Mesendoderm (in vitro differentiated cells): ENCODE results near the gene BPI.
"Not testable (repeated sequence)": the region's sequence is repeated elsewhere in the genome, so short reads cannot be mapped to it uniquely, and the experiment has no call there.

Source experiments
- DNase-seq: peaks from one replicate; pipeline ENCODE4 v3.0.0; 2013
- H2AK5ac ChIP-seq: 2 replicates; pipeline ENCODE4 v1.6.1; 2013; ENCODE audit warnings: low read length, inconsistent platforms
- H2BK120ac ChIP-seq: 2 replicates; pipeline ENCODE4 v1.6.1; 2013; ENCODE audit warnings: low read depth, mild to moderate bottlenecking, low read length, moderate library complexity, mixed read lengths
- H2BK15ac ChIP-seq: replicated peaks from 2 replicates; pipeline ENCODE4 v1.6.1; 2013; ENCODE audit warnings: low read depth, mild to moderate bottlenecking, moderate library complexity
- H2BK5ac ChIP-seq: 2 replicates; pipeline ENCODE4 v1.6.1; 2013; ENCODE audit warnings: low read length, inconsistent platforms
- H3K18ac ChIP-seq: 2 replicates; pipeline ENCODE4 v1.6.1; 2013; ENCODE audit warnings: mild to moderate bottlenecking, low read length, mixed read lengths
- H3K23ac ChIP-seq: one replicate; pipeline ENCODE4 v1.6.1; 2013; ENCODE audit warnings: low read length
- H3K27ac ChIP-seq: 2 replicates; pipeline ENCODE4 v1.5.1; 2013; ENCODE audit warnings: low read depth, mild to moderate bottlenecking, inconsistent platforms, low read length, moderate library complexity
- H3K27me3 ChIP-seq: 2 replicates; pipeline ENCODE4 v1.6.1; 2013; ENCODE audit warnings: low read length, control low read depth, mild to moderate bottlenecking, inconsistent platforms; ENCODE audit not compliant: insufficient read depth, poor library complexity
- H3K36me3 ChIP-seq: 2 replicates; pipeline ENCODE4 v1.6.1; 2013; ENCODE audit warnings: low read length, inconsistent platforms; ENCODE audit not compliant: control insufficient read depth, insufficient read depth
- H3K4ac ChIP-seq: one replicate; pipeline ENCODE4 v1.6.1; 2013; ENCODE audit warnings: low read depth, mild to moderate bottlenecking, low read length, moderate library complexity
- H3K4me1 ChIP-seq: 2 replicates; pipeline ENCODE4 v1.6.1; 2013; ENCODE audit warnings: low read depth, low read length, inconsistent platforms; ENCODE audit not compliant: control insufficient read depth
- H3K4me2 ChIP-seq: 2 replicates; pipeline ENCODE4 v1.6.1; 2013; ENCODE audit warnings: low read length
- H3K4me3 ChIP-seq: 2 replicates; pipeline ENCODE4 v1.5.1; 2013; ENCODE audit warnings: mild to moderate bottlenecking, low read length
- H3K56ac ChIP-seq: one replicate; pipeline ENCODE4 v1.6.1; 2013; ENCODE audit warnings: low read length
- H3K79me1 ChIP-seq: 2 replicates; pipeline ENCODE4 v1.6.1; 2013; ENCODE audit warnings: low read length, inconsistent platforms
- H3K79me2 ChIP-seq: 2 replicates; pipeline ENCODE4 v1.6.1; 2013; ENCODE audit warnings: mild to moderate bottlenecking, low read length; ENCODE audit not compliant: control insufficient read depth, insufficient read depth
- H3K9ac ChIP-seq: 2 replicates; pipeline ENCODE4 v1.6.1; 2013; ENCODE audit warnings: low read length, inconsistent platforms
- H4K5ac ChIP-seq: one replicate; pipeline ENCODE4 v1.6.1; 2013; ENCODE audit warnings: low read length
- H4K8ac ChIP-seq: one replicate; pipeline ENCODE4 v1.6.1; 2013; ENCODE audit warnings: low read depth, mild to moderate bottlenecking, control low read depth, low read length, moderate library complexity
- WGBS: extraction: QIAGEN DNeasy Blood & Tissue Kit; methylation state at CpG from one replicate; pipeline ENCODE4 v1.1.7; 2013; ENCODE audit warnings: low lambda C conversion rate, missing lambda C conversion rate; ENCODE audit not compliant: insufficient coverage; ENCODE audit errors: extremely low coverage; 5-methylcytosine and 5-hydroxymethylcytosine counted together

BPI gene

DNA sequence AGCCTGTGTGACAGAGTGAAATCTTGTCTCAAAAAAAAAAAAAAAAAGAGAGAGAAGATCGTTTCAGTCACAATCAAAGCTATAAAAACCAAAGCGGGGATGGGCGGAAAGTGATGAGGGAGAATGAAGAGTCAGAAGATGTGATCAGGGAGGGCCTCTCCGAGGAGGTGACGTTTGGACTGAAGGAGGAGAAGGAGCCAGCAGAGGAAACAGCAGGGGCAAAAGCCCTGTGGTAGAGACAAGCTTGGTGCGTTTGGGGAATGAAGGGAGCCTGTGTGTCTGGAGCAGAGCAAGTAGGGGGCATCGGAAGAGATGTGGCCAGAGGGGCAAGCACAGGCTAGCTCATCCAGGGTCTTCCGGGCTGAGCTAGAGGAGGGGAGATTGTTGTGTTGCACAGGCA is 27.9 kb downstream of the BPI start:
- Histone ChIP-seq H3K9ac (no peak overlapping the region), H2AK5ac (no peak overlapping the region), H3K79me2 (no peaks in the 10 kb centered on the region), H3K4me3 (no peak overlapping the region), H3K56ac (no peak overlapping the region), H3K4ac (no peak overlapping the region), H2BK15ac (no peak overlapping the region), H3K27me3 (no peaks in the 10 kb centered on the region), H4K8ac (no peak overlapping the region), H3K23ac (no peak overlapping the region), H3K4me1 (peaks cover 1% of the 10 kb centered on the region), H3K36me3 (no peaks in the 10 kb centered on the region), H4K5ac (no peak overlapping the region), H3K18ac (no peak overlapping the region), H3K27ac (no peak overlapping the region), H2BK120ac (no peak overlapping the region), H3K4me2 (no peak overlapping the region), H2BK5ac (no peak overlapping the region), H3K79me1 (no peaks in the 10 kb centered on the region)
- no CpG with 5 or more reads among the region's 8 CpGs for WGBS
- no peak for DNase-seq

DNA sequence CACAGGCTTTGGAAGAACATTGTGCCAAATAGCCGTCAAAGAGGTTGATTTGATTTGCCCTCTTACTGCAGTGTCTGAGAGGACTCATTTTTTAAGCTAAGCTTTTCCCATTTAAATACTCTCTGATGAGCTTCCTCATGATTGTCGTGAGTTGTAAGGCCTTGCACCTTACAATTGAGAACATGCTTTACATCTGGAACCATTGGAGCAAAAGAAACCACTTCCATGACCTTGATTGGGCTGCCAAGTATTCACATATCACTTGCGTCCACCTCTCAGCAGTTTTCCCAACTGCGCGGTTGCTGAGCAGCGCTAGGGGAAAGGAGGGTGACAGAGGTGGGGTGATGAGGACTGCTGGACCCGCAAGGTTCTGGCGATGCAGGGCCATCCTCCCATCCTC is 30.1 kb downstream of the BPI start:
- no peaks in the 10 kb centered on the region for H3K79me2 ChIP-seq
- H3K27me3 ChIP-seq = no peaks in the 10 kb centered on the region
- no peak overlapping the region for H2AK5ac ChIP-seq
- no peak overlapping the region for H3K9ac ChIP-seq
- H3K79me1 ChIP-seq = no peaks in the 10 kb centered on the region
- no peak overlapping the region for H2BK120ac ChIP-seq
- no peak overlapping the region for H3K4me3 ChIP-seq
- H3K23ac ChIP-seq = no peak overlapping the region
- H3K56ac ChIP-seq = no peak overlapping the region
- no peaks in the 10 kb centered on the region for H3K36me3 ChIP-seq
- H3K18ac ChIP-seq = no peak overlapping the region
- no peak overlapping the region for H2BK5ac ChIP-seq
- H4K8ac ChIP-seq = no peak overlapping the region
- no peak overlapping the region for H3K4me2 ChIP-seq
- no peak overlapping the region for H2BK15ac ChIP-seq
- H3K27ac ChIP-seq = no peak overlapping the region
- peaks cover 1% of the 10 kb centered on the region for H3K4me1 ChIP-seq
- no peak overlapping the region for H3K4ac ChIP-seq
- H4K5ac ChIP-seq = no peak overlapping the region
- no CpG with 5 or more reads among the region's 8 CpGs for WGBS
- no peak for DNase-seq

DNA sequence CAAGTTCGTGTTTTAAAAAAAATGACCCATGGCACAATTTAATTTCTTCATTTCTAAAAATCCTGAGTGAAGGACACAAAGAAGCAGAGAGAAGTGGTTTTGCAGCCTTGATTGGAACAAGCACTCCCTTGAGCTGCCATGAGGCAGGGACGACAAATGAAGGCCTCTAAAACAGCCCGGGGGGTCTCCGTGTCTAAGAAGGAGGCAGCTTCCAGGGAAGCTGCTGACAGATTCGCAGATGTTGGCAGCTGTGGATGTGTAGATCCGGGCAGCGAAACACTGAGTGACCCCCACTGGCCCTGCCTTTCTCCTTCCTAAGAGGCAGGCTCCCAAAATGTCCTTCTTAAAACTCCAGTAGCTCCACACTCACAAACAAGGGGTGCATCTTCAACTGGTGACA is 32.8 kb downstream of the BPI start:
- Histone ChIP-seq H3K56ac (no peak overlapping the region), H3K4me1 (peaks cover 1% of the 10 kb centered on the region), H3K4me3 (no peak overlapping the region), H4K8ac (no peak overlapping the region), H3K4ac (no peak overlapping the region), H3K79me1 (no peaks in the 10 kb centered on the region), H2BK15ac (no peak overlapping the region), H4K5ac (no peak overlapping the region), H3K27ac (no peak overlapping the region), H2AK5ac (no peak overlapping the region), H2BK5ac (no peak overlapping the region), H3K9ac (no peak overlapping the region), H3K79me2 (no peaks in the 10 kb centered on the region), H3K27me3 (no peaks in the 10 kb centered on the region), H3K18ac (no peak overlapping the region), H3K36me3 (no peaks in the 10 kb centered on the region), H3K23ac (no peak overlapping the region), H2BK120ac (no peak overlapping the region), H3K4me2 (no peak overlapping the region)
- no peak for DNase-seq
- WGBS = no CpG with 5 or more reads among the region's 7 CpGs

DNA sequence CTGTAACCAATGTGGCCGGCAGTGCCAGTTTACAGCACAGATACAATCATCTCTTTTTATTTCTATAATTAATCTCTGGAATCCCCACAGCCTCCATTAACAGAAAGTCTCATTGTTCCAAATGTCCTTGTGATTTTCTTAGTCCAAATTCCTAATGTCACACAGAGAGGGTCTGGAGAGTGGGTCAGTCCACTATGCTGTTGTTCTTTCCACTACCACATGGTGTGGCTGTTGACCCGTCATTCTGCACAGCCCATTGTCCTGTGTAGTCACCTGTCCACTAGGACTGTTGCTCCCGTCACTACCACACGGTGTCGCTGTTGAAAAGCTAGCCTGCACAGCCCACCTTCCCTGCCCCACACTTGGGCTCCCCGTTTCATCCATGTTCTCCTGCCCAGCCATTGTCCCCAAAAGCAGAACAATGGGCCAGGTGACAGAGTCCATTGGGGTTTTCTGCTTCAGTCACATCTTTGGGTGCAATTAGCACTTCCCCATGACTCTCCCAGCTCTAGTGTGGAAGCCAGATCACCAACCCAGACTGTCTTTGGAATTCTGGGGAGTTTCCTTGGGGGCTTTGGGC is 33.7 kb downstream of the BPI start:
- H2AK5ac ChIP-seq = no peak overlapping the region
- H3K4ac ChIP-seq = no peak overlapping the region
- no peak overlapping the region for H2BK15ac ChIP-seq
- H3K27me3 ChIP-seq = no peaks in the 10 kb centered on the region
- no peak overlapping the region for H4K5ac ChIP-seq
- no peaks in the 10 kb centered on the region for H3K79me1 ChIP-seq
- H3K27ac ChIP-seq = no peak overlapping the region
- H3K4me3 ChIP-seq = no peak overlapping the region
- no peak overlapping the region for H3K56ac ChIP-seq
- H3K36me3 ChIP-seq = no peaks in the 10 kb centered on the region
- WGBS = no CpG with 5 or more reads among the region's 6 CpGs
- H3K9ac ChIP-seq = no peak overlapping the region
- no peaks in the 10 kb centered on the region for H3K79me2 ChIP-seq
- peaks cover 1% of the 10 kb centered on the region for H3K4me1 ChIP-seq
- H2BK120ac ChIP-seq = no peak overlapping the region
- no peak overlapping the region for H2BK5ac ChIP-seq
- H3K23ac ChIP-seq = no peak overlapping the region
- H3K18ac ChIP-seq = no peak overlapping the region
- DNase-seq = peak; percentile 90
- H3K4me2 ChIP-seq = no peak overlapping the region
- H4K8ac ChIP-seq = no peak overlapping the region

DNA sequence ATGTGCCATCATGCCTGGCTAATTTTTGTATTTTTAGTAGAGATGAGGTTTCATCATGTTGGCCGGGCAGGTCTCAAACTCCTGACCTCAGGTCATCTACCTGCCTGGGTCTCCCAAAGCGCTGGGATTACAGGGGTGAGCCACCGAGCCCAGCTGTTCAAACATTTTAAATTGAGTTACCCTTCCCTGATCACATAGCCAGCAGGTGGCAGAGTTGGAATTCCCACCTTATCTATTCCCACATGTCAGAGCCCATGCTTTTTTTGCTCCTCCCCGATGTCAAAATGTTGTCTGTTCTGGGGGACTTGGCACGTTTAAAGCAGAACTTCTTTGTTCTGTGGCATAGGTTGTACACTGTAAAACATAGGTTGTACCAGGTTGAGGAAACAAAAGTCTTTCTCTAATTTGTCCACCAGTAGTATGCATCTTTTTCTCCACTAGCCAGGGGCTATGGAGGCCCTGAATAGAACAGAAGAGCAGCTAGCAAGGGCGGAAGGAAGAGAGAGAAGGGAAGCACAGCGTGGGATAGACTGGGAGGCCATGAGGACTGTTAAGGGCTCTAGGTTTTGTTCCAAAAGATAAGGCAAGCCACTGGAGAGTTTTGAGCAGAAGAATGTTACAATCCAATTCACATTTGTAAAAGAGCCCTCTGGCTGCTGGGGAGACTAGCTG is 35.0 kb downstream of the BPI start:
- no peak overlapping the region for H3K4me2 ChIP-seq
- H3K27me3 ChIP-seq = no peaks in the 10 kb centered on the region
- H3K79me2 ChIP-seq = no peaks in the 10 kb centered on the region
- no peak overlapping the region for H4K8ac ChIP-seq
- H2BK120ac ChIP-seq = no peak overlapping the region
- H2BK15ac ChIP-seq = no peak overlapping the region
- no CpG with 5 or more reads among the region's 7 CpGs for WGBS
- H3K27ac ChIP-seq = no peak overlapping the region
- H3K79me1 ChIP-seq = no peaks in the 10 kb centered on the region
- peak; percentile 79 for DNase-seq
- H3K36me3 ChIP-seq = no peaks in the 10 kb centered on the region
- H2AK5ac ChIP-seq = no peak overlapping the region
- peaks cover 1% of the 10 kb centered on the region for H3K4me1 ChIP-seq
- no peak overlapping the region for H3K56ac ChIP-seq
- no peak overlapping the region for H3K18ac ChIP-seq
- no peak overlapping the region for H3K4ac ChIP-seq
- H3K9ac ChIP-seq = no peak overlapping the region
- H2BK5ac ChIP-seq = no peak overlapping the region
- H3K23ac ChIP-seq = no peak overlapping the region
- no peak overlapping the region for H4K5ac ChIP-seq
- no peak overlapping the region for H3K4me3 ChIP-seq

DNA sequence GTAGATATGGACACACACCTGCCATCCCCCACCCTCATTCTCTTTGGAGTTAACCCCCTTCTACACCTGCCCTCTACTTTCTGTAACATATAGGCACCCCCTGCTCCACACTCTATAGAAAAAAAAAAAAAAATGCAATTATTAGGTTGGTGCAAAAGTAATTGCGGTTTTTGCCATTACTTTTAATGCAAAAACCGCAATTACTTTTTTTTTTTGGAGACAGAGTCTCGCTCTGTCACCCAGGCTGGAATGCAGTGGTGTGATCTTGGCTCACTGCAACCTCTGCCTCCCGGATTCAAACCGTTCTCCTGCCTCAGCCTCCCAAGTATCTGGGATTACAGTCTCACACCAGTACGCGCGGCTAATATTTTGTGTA is 35.6 kb downstream of the BPI start:
- not testable (repeated sequence) for H4K5ac ChIP-seq, H3K56ac ChIP-seq, H3K36me3 ChIP-seq, DNase-seq, H2BK15ac ChIP-seq, H2BK120ac ChIP-seq, H3K23ac ChIP-seq, H3K79me2 ChIP-seq, H2BK5ac ChIP-seq, H3K9ac ChIP-seq, H4K8ac ChIP-seq, H3K4me1 ChIP-seq, H3K79me1 ChIP-seq, H2AK5ac ChIP-seq, H3K4me2 ChIP-seq, H3K4ac ChIP-seq, H3K18ac ChIP-seq, H3K4me3 ChIP-seq, H3K27ac ChIP-seq, H3K27me3 ChIP-seq
- WGBS = no CpG with 5 or more reads among the region's 8 CpGs
